Endodermal cell (in vitro differentiated cells): ENCODE data around the gene WWC1. TPM values are rescaled to one million over a fixed set of nuclear protein-coding genes. Genes with fewer than 3 reads are reported as not detected.
"Not testable (repeated sequence)": the region's sequence is repeated elsewhere in the genome, so short reads cannot be mapped to it uniquely, and the experiment has no call there.

Experiments
- DNase-seq: peaks from one replicate; pipeline ENCODE4 v3.0.0-alpha.2; 2017
- H3K27ac ChIP-seq: 2 replicates; pipeline ENCODE4 v1.5.1; 2013; ENCODE audit warnings: mild to moderate bottlenecking, low read depth, low read length, moderate library complexity
- H3K27me3 ChIP-seq: 2 replicates; pipeline ENCODE4 v1.6.1; 2013; ENCODE audit warnings: mild to moderate bottlenecking, low read length, moderate library complexity; ENCODE audit not compliant: insufficient read depth, control insufficient read depth, poor library complexity, severe bottlenecking
- H3K36me3 ChIP-seq: 2 replicates; pipeline ENCODE4 v1.7.0; 2013; ENCODE audit warnings: mild to moderate bottlenecking, low read length, moderate library complexity; ENCODE audit not compliant: control insufficient read depth, insufficient read depth
- H3K4me1 ChIP-seq: one replicate; pipeline ENCODE4 v1.7.0; 2013; ENCODE audit warnings: low read length; ENCODE audit not compliant: control insufficient read depth, insufficient read depth
- H3K4me3 ChIP-seq: 2 replicates; pipeline ENCODE4 v1.5.1; 2013; ENCODE audit warnings: mild to moderate bottlenecking, low read length, moderate library complexity
- H3K9ac ChIP-seq: 2 replicates; pipeline ENCODE4 v1.6.1; 2013; ENCODE audit warnings: mild to moderate bottlenecking, low read length, moderate library complexity; ENCODE audit not compliant: poor library complexity, severe bottlenecking; ENCODE audit errors: extremely low read depth
- H3K9me3 ChIP-seq: 2 replicates; pipeline ENCODE4 v1.6.1; 2013; ENCODE audit warnings: mild to moderate bottlenecking, low read length, moderate library complexity; ENCODE audit not compliant: control insufficient read depth
- H3K27ac Mint-ChIP-seq: 2 replicates; pipeline ENCODE4 v1.8.0; 2020; ENCODE audit warnings: mixed read lengths
- H3K27me3 Mint-ChIP-seq: 2 replicates; pipeline ENCODE4 v1.8.0; 2021; ENCODE audit warnings: mild to moderate bottlenecking, mixed read lengths; ENCODE audit not compliant: insufficient read depth
- H3K36me3 Mint-ChIP-seq: 2 replicates; pipeline ENCODE4 v1.8.0; 2020; ENCODE audit warnings: low read depth, mixed read lengths
- H3K4me1 Mint-ChIP-seq: 2 replicates; pipeline ENCODE4 v1.8.0; 2020; ENCODE audit warnings: mixed read lengths
- H3K4me3 Mint-ChIP-seq: 2 replicates; pipeline ENCODE4 v1.8.0; 2020; ENCODE audit warnings: mild to moderate bottlenecking, moderate library complexity, mixed read lengths
- H3K9me3 Mint-ChIP-seq: 2 replicates; pipeline ENCODE4 v1.8.0; 2020; ENCODE audit warnings: mild to moderate bottlenecking, mixed read lengths
- CTCF ChIP-seq: fragments of 200-600 bp; sonication (generic); conservative IDR thresholded peaks from 2 replicates; pipeline ENCODE4 v1.5.0; 2021; ENCODE audit warnings: antibody characterized with exemption, mild to moderate bottlenecking
- WGBS, 2 experiments: methylation state at CpG; one replicate each; pipeline versions ENCODE4 v1.1.5 to v1.1.7; 2013; ENCODE audit warnings: missing lambda C conversion rate in 2 of 2, mixed read lengths in 1 of 2; ENCODE audit not compliant: insufficient coverage in 1 of 2, insufficient read length in 1 of 2; 5-methylcytosine and 5-hydroxymethylcytosine counted together
- total RNA-seq, 2 donors: library from RNA; stranded (reverse); fragmentation: NEBNext Ultra II Directional in 1 of 2; extraction: Animal tissue kit (Norgen Biotek cat#: 25700) in 1 of 2; gene quantifications; 2 replicates in 1 of 2; 3 replicates in 1 of 2; pipeline ENCODE4 v1.2.1, GENCODE V29; 2021

The WWC1 gene
- total RNA-seq, 2 donors from 2014 or later = 18.4 to 20.3 TPM

- no peaks in the 10 kb centered on the region for H3K9me3 Mint-ChIP-seq
- no peak overlapping the region for H3K9ac ChIP-seq
- H3K4me1 ChIP-seq = peaks cover 9% of the 10 kb centered on the region
- peak; percentile 63 for TF ChIP-seq CTCF
- peaks cover 3% of the 10 kb centered on the region for H3K36me3 Mint-ChIP-seq
- H3K4me1 Mint-ChIP-seq = peaks cover 17% of the 10 kb centered on the region
- no peak overlapping the region for H3K4me3 ChIP-seq
- H3K36me3 ChIP-seq = no peaks in the 10 kb centered on the region
- H3K9me3 ChIP-seq = no peaks in the 10 kb centered on the region
- H3K27me3 ChIP-seq = no peaks in the 10 kb centered on the region
- DNase-seq = peak; percentile 85
- no peaks in the 10 kb centered on the region for H3K27me3 Mint-ChIP-seq
- H3K4me3 Mint-ChIP-seq = no peak overlapping the region
- H3K27ac ChIP-seq = no peak overlapping the region
- WGBS, 2 experiments = 50 to 53% methylated on average over 1 to 5 of the region's 5 CpGs
- no peak overlapping the region for H3K27ac Mint-ChIP-seq
Measured at GRCh38 chr5:168339109-168339771, 47.8 kb downstream of the WWC1 start.

GRCh38 chr5:168339772-168340140, 48.3 kb downstream of the WWC1 start:
- not testable (repeated sequence) for H3K27ac ChIP-seq, H3K36me3 ChIP-seq, H3K9me3 ChIP-seq, H3K36me3 Mint-ChIP-seq, H3K9me3 Mint-ChIP-seq, DNase-seq, H3K27me3 Mint-ChIP-seq, H3K4me3 ChIP-seq, H3K4me1 ChIP-seq, H3K9ac ChIP-seq, H3K27me3 ChIP-seq, H3K27ac Mint-ChIP-seq, H3K4me3 Mint-ChIP-seq
- H3K4me1 Mint-ChIP-seq = peaks cover 14% of the 10 kb centered on the region
- 84 to 93% methylated on average over 3 of the region's 3 CpGs for WGBS, 2 experiments

GRCh38 chr5:168340487-168340886, 49.0 kb downstream of the WWC1 start:
- no peak overlapping the region for H3K4me3 ChIP-seq
- no peak overlapping the region for H3K4me3 Mint-ChIP-seq
- no peak for DNase-seq
- no peaks in the 10 kb centered on the region for H3K27me3 ChIP-seq
- TF ChIP-seq CTCF = no peak
- no peaks in the 10 kb centered on the region for H3K9me3 ChIP-seq
- peaks cover 4% of the 10 kb centered on the region for H3K4me1 ChIP-seq
- no peak overlapping the region for H3K27ac Mint-ChIP-seq
- no peak overlapping the region for H3K9ac ChIP-seq
- H3K9me3 Mint-ChIP-seq = no peaks in the 10 kb centered on the region
- peaks cover 10% of the 10 kb centered on the region for H3K4me1 Mint-ChIP-seq
- H3K27me3 Mint-ChIP-seq = no peaks in the 10 kb centered on the region
- H3K36me3 Mint-ChIP-seq = peaks cover 3% of the 10 kb centered on the region
- WGBS, 2 experiments = 89% methylated on average over 1 of the region's 1 CpG; no CpG with 5 or more reads in 1 of the 2 experiments
- H3K27ac ChIP-seq = no peak overlapping the region
- no peaks in the 10 kb centered on the region for H3K36me3 ChIP-seq

GRCh38 chr5:168341178-168341577, 49.7 kb downstream of the WWC1 start:
- Histone ChIP-seq H3K4me1 (peaks cover 4% of the 10 kb centered on the region), H3K27me3 (no peaks in the 10 kb centered on the region), H3K9me3 (no peaks in the 10 kb centered on the region), H3K4me3 (no peak overlapping the region), H3K9ac (no peak overlapping the region), H3K27ac (no peak overlapping the region), H3K36me3 (no peaks in the 10 kb centered on the region)
- no peak overlapping the region for H3K4me3 Mint-ChIP-seq
- no peak for DNase-seq
- no peaks in the 10 kb centered on the region for H3K9me3 Mint-ChIP-seq
- H3K27me3 Mint-ChIP-seq = no peaks in the 10 kb centered on the region
- 84% methylated on average over 2 of the region's 2 CpGs; no CpG with 5 or more reads in 1 of the 2 experiments for WGBS, 2 experiments
- H3K4me1 Mint-ChIP-seq = peaks cover 17% of the 10 kb centered on the region
- no peak for TF ChIP-seq CTCF
- no peak overlapping the region for H3K27ac Mint-ChIP-seq
- H3K36me3 Mint-ChIP-seq = peaks cover 3% of the 10 kb centered on the region
